Sigmoid colon (tissue), 7 donors: ENCODE measurements around the gene ADSS1. TPM values are rescaled to one million over a fixed set of nuclear protein-coding genes. Genes with fewer than 3 reads are reported as not detected.
A peak's percentile ranks its signal among the peaks of the same experiment; 100 is the strongest.

Source experiments
- DNase-seq: peaks from one replicate; pipeline ENCODE4 v3.0.0-alpha.2; 2019
- H3K27ac ChIP-seq, 4 donors: fragments of 200-600 bp; sonication (generic); one replicate each; pipeline ENCODE4 v1.5.1; 2016 to 2019; ENCODE audit warnings: mild to moderate bottlenecking in 1 of 4
- H3K27me3 ChIP-seq, 3 donors: fragments of 200-600 bp; sonication (generic); one replicate each; pipeline ENCODE4 v1.5.1; 2019; ENCODE audit warnings: mild to moderate bottlenecking in 1 of 3
- H3K36me3 ChIP-seq, 4 donors: fragments of 200-600 bp; sonication (generic); one replicate each; pipeline ENCODE4 v1.5.1; 2016 to 2019
- H3K4me1 ChIP-seq, 4 donors: fragments of 200-600 bp; sonication (generic); one replicate each; pipeline ENCODE4 v1.5.1; 2017 to 2019
- H3K4me3 ChIP-seq, 4 donors: fragments of 200-600 bp; sonication (generic); one replicate each; pipeline ENCODE4 v1.5.1; 2017 to 2019; ENCODE audit warnings: mild to moderate bottlenecking in 2 of 4, moderate library complexity in 1 of 4
- H3K9me3 ChIP-seq, 4 donors: fragments of 200-600 bp in 3 of 4; sonication (generic) in 3 of 4; one replicate each; pipeline versions ENCODE4 v1.5.1 to v1.6.1; 2013 to 2019
- CTCF ChIP-seq, 4 experiments: fragments of 450-650 bp in 3 of 4; fragments of 200-600 bp in 1 of 4; IDR thresholded peaks; one replicate each; pipeline ENCODE4 v1.5.1; 2016 to 2019; ENCODE audit warnings: antibody characterized with exemption in 4 of 4, mild to moderate bottlenecking in 3 of 4, moderate library complexity in 2 of 4
- EP300 ChIP-seq, 4 donors: sonication (generic); formaldehyde crosslinking; IDR thresholded peaks; one replicate each; pipeline ENCODE4 v1.6.1; 2017; ENCODE audit warnings: antibody characterized with exemption in 4 of 4
- POLR2A ChIP-seq, 2 donors: fragments of 450-650 bp; IDR thresholded peaks; one replicate each; pipeline ENCODE4 v1.6.1; 2016; ENCODE audit warnings: antibody characterized with exemption in 2 of 2, mild to moderate bottlenecking in 2 of 2, moderate library complexity in 2 of 2
- POLR2AphosphoS5 ChIP-seq, 4 donors: sonication (generic); formaldehyde crosslinking; IDR thresholded peaks; one replicate each; pipeline ENCODE4 v1.6.1; 2017; ENCODE audit warnings: antibody characterized with exemption in 4 of 4
- WGBS, 2 donors: extraction: QIAGEN DNeasy Blood & Tissue Kit; methylation state at CpG; one replicate each; pipeline ENCODE4 v1.1.7; 2013; 5-methylcytosine and 5-hydroxymethylcytosine counted together
- intact Hi-C: fragments of 100-400 bp; cut with DNase I; formaldehyde crosslinking; loops from one replicate; pipeline ENCODE4 v1.15.1; 2023
- polyA plus RNA-seq, 3 donors: library from polyadenylated mRNA; stranded (reverse); fragments of 200-250 nt; gene quantifications; one replicate each; pipeline ENCODE4 v1.2.3, GENCODE V29; 2013
- total RNA-seq, 4 donors: library from RNA; depleted of rRNA; stranded (reverse); fragments of >200 nt; gene quantifications; one replicate each; pipeline ENCODE4 v1.1.0, GENCODE V29; 2016
- donor health status: healthy with polysubstance abuse.
- donor health status: Bipolar disorder and iron deficiency.
- donor health status: healthy.

ADSS1 gene
- total and polyA plus RNA-seq, 7 donors: 2.0 to 10.2 (median 5.3) TPM

DNA sequence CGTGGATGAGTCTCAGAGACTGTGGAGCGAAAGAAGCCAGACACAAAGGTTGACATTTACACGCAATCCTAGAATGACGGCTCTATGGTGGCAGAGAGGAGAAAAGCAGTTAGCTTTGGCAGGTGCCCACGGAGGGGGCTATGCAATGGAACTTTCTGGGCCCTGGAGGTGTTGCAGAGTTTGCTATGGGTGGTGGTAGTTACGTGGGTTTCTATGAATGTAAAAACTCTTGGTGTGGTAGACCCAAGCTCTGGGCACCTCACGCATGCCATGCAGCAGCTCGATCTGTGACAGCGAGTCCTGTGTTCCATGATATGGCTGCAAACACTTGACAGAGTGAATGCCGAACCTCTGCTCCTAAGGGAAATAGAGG, 39.6 kb upstream of the ADSS1 start:
- DNase-seq: no peak
- intact Hi-C loops: no loop called here
- Histone ChIP-seq H3K9me3 (no peaks in the 10 kb centered on the region), H3K4me3 (no peak overlapping the region), H3K27ac (no peak overlapping the region), H3K27me3 (no peaks in the 10 kb centered on the region), H3K36me3 (no peaks in the 10 kb centered on the region), H3K4me1 (peaks cover 0 to 58% (median 56%) of the 10 kb centered on the region in 4 donors)
- no peak for TF ChIP-seq POLR2AphosphoS5 (IDR thresholded peaks at IDR 0.05)
- TF ChIP-seq EP300 (IDR thresholded peaks at IDR 0.05): no peak
- TF ChIP-seq CTCF (IDR thresholded peaks at IDR 0.05): no peak
- no peak for TF ChIP-seq POLR2A (IDR thresholded peaks at IDR 0.05)
- 93 to 97% methylated on average over 10 of the region's 10 CpGs for WGBS, 2 donors

- no peak for TF ChIP-seq POLR2AphosphoS5 (IDR thresholded peaks at IDR 0.05)
- TF ChIP-seq POLR2A (IDR thresholded peaks at IDR 0.05): no peak
- TF ChIP-seq CTCF (IDR thresholded peaks at IDR 0.05): no peak
- no peak for TF ChIP-seq EP300 (IDR thresholded peaks at IDR 0.05)
- 75 to 86% methylated on average over 4 of the region's 4 CpGs for WGBS, 2 donors
- H3K4me3 ChIP-seq: no peak overlapping the region
- no peaks in the 10 kb centered on the region for H3K9me3 ChIP-seq
- no peak for DNase-seq
- no peak overlapping the region for H3K27ac ChIP-seq
- H3K4me1 ChIP-seq: peaks cover 0 to 54% (median 51%) of the 10 kb centered on the region in 4 donors
- intact Hi-C loops: no loop called here
- H3K36me3 ChIP-seq: no peaks in the 10 kb centered on the region
- no peaks in the 10 kb centered on the region for H3K27me3 ChIP-seq
These were observed 38.6 kb upstream of the ADSS1 start for GRCh38 chr14:104685216-104685997.

DNA sequence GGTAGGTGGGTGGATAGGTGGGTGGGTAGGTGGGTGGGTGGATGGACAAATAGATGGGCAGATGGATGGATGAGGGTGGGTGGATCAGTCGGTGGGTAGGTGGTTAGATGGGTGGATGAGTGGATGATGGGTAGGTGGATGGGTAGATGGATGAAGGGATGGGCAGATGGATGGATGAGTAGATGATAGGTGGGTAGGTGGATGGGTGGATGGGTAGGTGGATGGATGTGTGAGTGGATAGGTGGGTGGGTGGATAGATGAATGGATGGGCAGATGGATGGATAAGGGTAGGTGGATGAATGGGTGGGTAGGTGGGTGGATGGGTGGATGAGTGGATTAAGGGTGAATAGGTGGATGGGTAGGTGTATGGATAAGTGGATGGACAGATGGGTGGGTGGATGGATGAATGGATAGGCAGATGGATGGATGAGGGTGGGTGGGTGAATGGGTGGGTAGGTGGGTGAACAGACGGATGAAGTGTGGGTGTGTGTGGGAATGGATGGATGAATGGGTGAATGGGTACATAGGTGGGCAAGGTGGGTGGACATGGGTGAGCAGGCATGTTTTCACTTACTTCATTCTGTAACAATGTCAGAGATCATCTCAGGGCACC, 37.9 kb upstream of the ADSS1 start:
- intact Hi-C loops: no loop called here
- no peaks in the 10 kb centered on the region for H3K36me3 ChIP-seq
- TF ChIP-seq POLR2AphosphoS5 (IDR thresholded peaks at IDR 0.05) (no peak), CTCF (IDR thresholded peaks at IDR 0.05) (no peak)
- 95 to 99% methylated on average over 2 of the region's 2 CpGs for WGBS, 2 donors
- no peak overlapping the region for H3K4me3 ChIP-seq
- no peaks in the 10 kb centered on the region for H3K27me3 ChIP-seq
- no peak for DNase-seq
- H3K9me3 ChIP-seq: no peaks in the 10 kb centered on the region
- H3K4me1 ChIP-seq: peaks cover 0 to 54% (median 51%) of the 10 kb centered on the region in 4 donors
- no peak overlapping the region for H3K27ac ChIP-seq

GRCh38 chr14:104686624-104687517, 37.2 kb upstream of the ADSS1 start:
- H3K4me1 ChIP-seq: peaks cover 0 to 54% (median 51%) of the 10 kb centered on the region in 4 donors
- intact Hi-C loops: no loop called here
- peak overlapping the region; percentile 82 to 90 (median 84) for H3K27ac ChIP-seq
- H3K4me3 ChIP-seq: no peak overlapping the region
- TF ChIP-seq POLR2AphosphoS5 (IDR thresholded peaks at IDR 0.05): no peak
- TF ChIP-seq CTCF (IDR thresholded peaks at IDR 0.05): no peak
- no peak for TF ChIP-seq EP300 (IDR thresholded peaks at IDR 0.05)
- no peak for TF ChIP-seq POLR2A (IDR thresholded peaks at IDR 0.05)
- H3K9me3 ChIP-seq: no peaks in the 10 kb centered on the region
- H3K36me3 ChIP-seq: peaks cover 0 to 2% (median 0%) of the 10 kb centered on the region in 4 donors
- no peaks in the 10 kb centered on the region for H3K27me3 ChIP-seq
- DNase-seq: no peak
- WGBS, 2 donors: 38 to 60% methylated on average over 20 of the region's 20 CpGs
